HTR-8/SVneo (cell line): ENCODE measurements around the gene EID2B.
A peak's percentile ranks its signal among the peaks of the same experiment; 100 is the strongest.

Source experiments
- DNase-seq: peaks from one replicate; pipeline ENCODE4 v3.0.0; 2011; ENCODE audit warnings: low spot score, mixed read lengths; ENCODE audit not compliant: insufficient read length
- FAIRE-seq: peaks from 2 replicates; lab custom pipeline; 2011; peaks lifted over from hg19 to GRCh38; lab: Jason Lieb, UNC

The EID2B gene

GRCh38 chr19:39532233-39533002 is at the start of gene EID2B:
TSS of gene EID2B (minus strand) at chr19:39532852. CDS start at chr19:39532802, 50 bp downstream.
- peak; percentile 86 for FAIRE-seq
- peak; percentile 98 for DNase-seq

- DNase-seq: no peak
Observed at GRCh38 chr19:39582442-39582841, 49.8 kb upstream of the EID2B start.

DNA sequence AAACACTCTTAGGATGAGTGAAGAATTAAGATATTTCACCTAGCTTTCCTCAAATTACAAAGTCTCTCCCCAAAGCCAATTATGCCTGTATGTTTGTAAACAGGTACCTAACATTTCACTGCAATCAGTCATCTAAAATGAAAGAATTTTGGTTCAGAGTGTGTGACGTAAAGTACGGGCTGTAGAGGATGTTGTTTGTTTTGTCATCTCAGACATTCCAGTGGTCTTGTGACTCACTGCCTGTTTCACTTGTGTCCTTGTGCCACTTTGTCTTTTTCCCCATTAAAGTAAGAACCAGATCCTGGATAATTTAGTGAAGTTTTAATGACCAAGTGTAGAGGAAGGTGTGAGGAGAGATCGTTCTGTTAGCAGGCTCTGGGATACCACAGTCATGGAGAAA is 36.0 kb upstream of the EID2B start:
- FAIRE-seq (no peak), DNase-seq (no peak)

More at GRCh38 chr19:39582442-39582841, 49.8 kb upstream of the EID2B start:
- FAIRE-seq: no peak

DNA sequence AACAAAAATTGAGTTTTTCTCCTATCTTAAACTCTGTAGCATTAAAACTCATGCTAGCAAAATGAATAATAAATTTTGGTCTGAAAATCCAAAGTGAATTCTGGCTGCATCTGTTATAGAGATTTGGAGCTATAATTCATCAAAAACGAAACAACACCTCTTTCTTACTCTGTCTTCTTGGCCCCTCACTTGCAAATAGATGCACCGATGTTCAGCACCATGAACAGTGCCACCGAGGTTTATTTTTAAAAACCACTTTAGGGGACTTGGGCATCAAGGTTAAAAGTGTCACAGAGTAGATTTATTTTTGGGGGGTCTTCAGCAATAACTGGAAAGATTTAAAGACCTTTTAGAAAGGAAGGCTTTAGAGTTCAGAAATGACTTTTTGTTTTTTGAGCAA is 33.4 kb upstream of the EID2B start:
- FAIRE-seq (no peak), DNase-seq (no peak)

DNA sequence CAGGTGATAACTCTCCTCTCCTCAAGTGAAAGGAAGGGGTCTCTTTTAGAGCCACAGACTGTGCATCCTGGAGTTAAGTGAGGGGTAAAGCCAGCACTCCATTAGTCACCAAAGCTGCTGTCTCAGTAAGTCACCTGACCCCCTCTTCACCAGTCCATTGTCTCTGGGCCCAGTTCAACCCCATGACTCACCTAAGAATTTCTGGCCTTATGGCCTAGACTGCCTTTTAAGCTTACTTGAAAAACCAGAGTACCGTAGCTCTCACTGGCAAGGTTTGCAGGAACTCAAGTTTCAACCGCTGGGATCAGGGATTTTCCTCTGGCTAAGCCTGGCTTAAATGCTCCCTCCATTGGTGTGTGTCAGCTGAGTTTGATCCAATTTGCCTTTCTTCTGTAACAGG is 30.8 kb upstream of the EID2B start:
- no peak for FAIRE-seq
- DNase-seq: no peak

- FAIRE-seq (no peak), DNase-seq (no peak)
Observed at GRCh38 chr19:39558624-39559117, 26.0 kb upstream of the EID2B start.

GRCh38 chr19:39557811-39558623 is 25.4 kb upstream of the EID2B start:
- DNase-seq (peak; percentile 41), FAIRE-seq (no peak)

DNA sequence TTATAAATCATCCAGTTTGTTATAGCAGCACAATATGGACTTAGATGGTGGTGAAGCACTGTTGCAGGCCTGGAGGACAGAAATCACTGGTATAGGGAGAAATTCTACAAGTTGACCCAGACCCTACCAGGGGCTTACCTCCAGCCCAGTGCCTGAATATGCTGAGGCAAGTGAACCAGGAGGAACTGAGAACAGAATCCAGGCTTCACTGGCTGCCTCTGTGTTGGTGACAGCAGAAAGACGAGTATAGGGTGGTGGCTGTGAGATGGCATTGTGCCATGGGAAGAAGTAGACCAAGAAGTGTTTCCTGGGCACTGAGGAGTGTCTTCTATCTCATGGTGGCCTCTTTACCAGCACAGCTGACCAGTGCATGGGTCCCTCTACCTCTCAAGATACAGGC is 23.2 kb upstream of the EID2B start:
- no peak for FAIRE-seq
- no peak for DNase-seq

- DNase-seq: no peak
- no peak for FAIRE-seq
Observed at GRCh38 chr19:39554701-39555311, 22.2 kb upstream of the EID2B start.

- no peak for FAIRE-seq
Observed at GRCh38 chr19:39553082-39553652, 20.5 kb upstream of the EID2B start.

GRCh38 chr19:39550197-39550596 is 17.5 kb upstream of the EID2B start:
- no peak for FAIRE-seq

More at GRCh38 chr19:39553082-39553652, 20.5 kb upstream of the EID2B start:
- DNase-seq: no peak

GRCh38 chr19:39546599-39546998 is 13.9 kb upstream of the EID2B start:
- DNase-seq: no peak
- FAIRE-seq: no peak

More at GRCh38 chr19:39550197-39550596, 17.5 kb upstream of the EID2B start:
- no peak for DNase-seq

- no peak for DNase-seq
- FAIRE-seq: no peak
Observed at GRCh38 chr19:39544911-39545310, 12.3 kb upstream of the EID2B start.

DNA sequence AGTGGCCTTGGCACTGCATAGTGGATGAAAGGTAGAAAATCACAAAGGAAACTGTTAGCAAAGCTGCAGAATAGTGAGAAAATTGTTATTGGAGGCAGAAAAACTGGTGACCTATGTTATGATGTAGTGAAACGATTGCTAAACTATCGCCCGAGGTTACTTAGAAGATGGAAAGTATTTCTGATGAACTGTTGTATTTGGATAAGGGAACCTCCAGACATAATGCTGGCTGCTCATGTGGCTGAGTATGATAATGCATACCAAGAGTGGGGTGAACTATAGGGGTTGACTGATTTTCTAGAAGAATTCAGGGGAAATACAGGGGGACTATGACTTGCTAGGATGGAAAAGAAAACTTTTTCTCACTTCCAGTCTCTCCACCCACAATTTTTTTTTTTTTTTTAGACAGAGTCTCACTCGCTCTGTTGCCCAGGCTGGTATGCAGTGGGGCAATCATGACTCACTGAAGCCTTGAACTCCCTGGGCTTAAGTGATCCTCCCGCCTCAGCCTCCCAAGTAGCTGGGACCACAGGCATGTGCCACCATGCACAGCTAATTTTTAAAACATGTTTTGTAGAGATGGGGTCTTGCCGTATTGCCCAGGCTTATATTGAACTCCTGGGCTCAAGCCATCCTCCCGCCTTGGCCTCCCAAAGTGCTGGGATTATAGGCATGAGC is 11.7 kb upstream of the EID2B start:
- FAIRE-seq (no peak), DNase-seq (no peak)

DNA sequence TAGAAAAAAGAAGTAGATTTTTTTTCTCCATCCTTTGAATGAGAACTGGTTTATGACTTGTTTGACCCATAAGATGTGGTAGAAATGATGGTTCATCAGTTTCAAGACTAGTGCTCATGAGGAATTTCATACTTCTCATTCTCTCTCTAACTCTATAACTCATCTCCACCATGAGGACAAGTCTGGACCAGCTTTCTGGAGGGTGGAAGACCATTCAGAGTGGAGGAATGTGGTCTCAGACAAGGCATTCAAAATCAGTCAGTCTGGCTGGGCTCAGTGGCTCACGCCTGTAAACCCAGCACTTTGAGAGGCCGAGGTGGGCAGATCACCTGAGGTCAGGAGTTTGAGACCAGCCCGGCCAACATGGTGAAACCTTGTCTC is 10.8 kb upstream of the EID2B start:
- DNase-seq (no peak), FAIRE-seq (no peak)

DNA sequence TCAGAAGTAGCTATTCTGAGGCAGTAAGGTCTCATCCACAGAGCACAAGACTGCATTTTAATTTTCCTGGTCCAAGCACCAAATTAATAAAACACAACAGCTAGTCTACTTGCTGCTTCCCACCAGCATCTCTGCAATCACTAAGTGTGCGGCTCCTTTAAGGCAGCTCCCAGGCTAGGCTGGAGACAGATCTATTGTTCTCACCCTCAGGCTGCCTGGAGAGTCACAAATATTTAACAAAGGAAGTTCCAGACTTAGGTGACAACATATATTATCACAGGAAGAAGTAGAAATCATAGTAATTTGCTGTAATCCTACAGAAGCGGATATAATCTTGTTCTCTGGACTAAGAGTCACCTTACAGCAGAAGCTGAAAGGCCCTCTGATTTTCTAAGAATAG is 9.6 kb upstream of the EID2B start:
- DNase-seq (no peak), FAIRE-seq (no peak)

- DNase-seq (no peak), FAIRE-seq (no peak)
Observed at GRCh38 chr19:39540333-39540673, 7.7 kb upstream of the EID2B start.

GRCh38 chr19:39539518-39540332 is 7.1 kb upstream of the EID2B start, which contains the start of gene EID2:
TSS of gene EID2 (minus strand) at chr19:39540161. CDS start at chr19:39540079, 82 bp downstream.
- FAIRE-seq (peak; percentile 75), DNase-seq (peak; percentile 95)

- DNase-seq (no peak), FAIRE-seq (no peak)
Observed at GRCh38 chr19:39539165-39539517, 6.5 kb upstream of the EID2B start.
